ENCODE data around the gene ARSK. TPM values are rescaled to one million over a fixed set of nuclear protein-coding genes. Genes with fewer than 3 reads are reported as not detected.

Gene ARSK
- total and polyA plus RNA-seq, 2 donors from 2014 or later = 4.5 to 5.9 TPM

GRCh38 chr5:95591490-95591901 is 36.6 kb downstream of the ARSK start:
- Histone ChIP-seq H3K27ac (ENCODE audit: low read depth in 2 of 2, low read length in 2 of 2) (no peak overlapping the region), H3K9me3 (ENCODE audit: control insufficient read depth in 2 of 3, insufficient read depth in 1 of 3, low read length in 3 of 3) (no peaks in the 10 kb centered on the region), H3K36me3 (ENCODE audit: control insufficient read depth in 2 of 3, insufficient read depth in 3 of 3, low read length in 3 of 3) (no peaks in the 10 kb centered on the region), H3K4me1 (ENCODE audit: control insufficient read depth in 2 of 3, insufficient read depth in 2 of 3, low read depth in 1 of 3, low read length in 3 of 3) (no peaks in the 10 kb centered on the region), H3K4me3 (ENCODE audit: low read length in 3 of 3) (no peak overlapping the region), H3K9ac (ENCODE audit: low read length in 3 of 3) (no peak overlapping the region), H3K27me3 (ENCODE audit: control insufficient read depth, insufficient read depth, low read length) (no peaks in the 10 kb centered on the region)
- no peak for TF ChIP-seq CTCF (IDR thresholded peaks at IDR 0.05; ENCODE audit: borderline replicate concordance, extremely low read depth, insufficient read depth)
- FAIRE-seq (no peak), DNase-seq (no peak)
- intact Hi-C loops (cut with DNase I) = no loop called here

DNA sequence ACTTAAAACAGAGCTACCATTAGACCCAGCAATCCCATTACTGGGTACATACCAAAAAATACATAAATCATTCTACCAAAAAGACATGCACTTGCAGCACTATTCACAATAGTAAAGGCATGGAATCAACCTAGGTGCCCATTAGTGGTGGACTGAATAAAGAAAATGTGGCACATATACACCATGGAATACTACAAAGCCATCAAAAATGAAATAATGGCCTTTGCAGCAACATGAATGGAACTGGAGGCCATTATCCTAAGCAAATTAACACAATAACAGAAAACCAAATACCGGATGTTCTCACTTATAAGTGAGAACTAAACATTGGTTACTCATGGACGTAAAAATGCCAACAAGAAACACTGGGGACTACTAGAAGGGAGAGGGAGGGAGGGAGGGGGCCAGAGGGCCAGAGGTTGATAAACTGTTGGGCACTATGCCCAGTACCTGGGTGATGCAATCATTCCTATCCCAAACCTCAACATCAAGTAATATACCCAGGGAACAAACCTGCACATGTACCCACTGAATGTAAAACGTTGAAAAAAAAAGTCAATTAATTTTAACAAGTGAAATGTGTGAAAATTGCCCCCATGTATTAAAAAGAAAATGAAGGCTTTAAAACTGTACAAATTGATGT is 40.5 kb downstream of the ARSK start:
- H3K9me3 ChIP-seq (ENCODE audit: control insufficient read depth in 2 of 3, insufficient read depth in 1 of 3, low read length in 3 of 3) = no peaks in the 10 kb centered on the region
- H3K36me3 ChIP-seq (ENCODE audit: control insufficient read depth in 2 of 3, insufficient read depth in 3 of 3, low read length in 3 of 3) = no peaks in the 10 kb centered on the region
- DNase-seq (no peak), FAIRE-seq (no peak)
- no peaks in the 10 kb centered on the region for H3K27me3 ChIP-seq (ENCODE audit: control insufficient read depth, insufficient read depth, low read length)
- TF ChIP-seq CTCF (IDR thresholded peaks at IDR 0.05; ENCODE audit: borderline replicate concordance, extremely low read depth, insufficient read depth) = no peak
- no peak overlapping the region for H3K9ac ChIP-seq (ENCODE audit: low read length in 3 of 3)
- H3K4me1 ChIP-seq (ENCODE audit: control insufficient read depth in 2 of 3, insufficient read depth in 2 of 3, low read depth in 1 of 3, low read length in 3 of 3) = no peaks in the 10 kb centered on the region
- H3K4me3 ChIP-seq (ENCODE audit: low read length in 3 of 3) = no peak overlapping the region
- intact Hi-C loops (cut with DNase I) = no loop called here
- no peak overlapping the region for H3K27ac ChIP-seq (ENCODE audit: low read depth in 2 of 2, low read length in 2 of 2)

GRCh38 chr5:95599252-95599651 is 44.4 kb downstream of the ARSK start:
- no peak overlapping the region for H3K4me3 ChIP-seq (ENCODE audit: low read length in 3 of 3)
- peaks cover 0 to 5% (median 2%) of the 10 kb centered on the region in 3 donors for H3K36me3 ChIP-seq (ENCODE audit: control insufficient read depth in 2 of 3, insufficient read depth in 3 of 3, low read length in 3 of 3)
- no peaks in the 10 kb centered on the region for H3K9me3 ChIP-seq (ENCODE audit: control insufficient read depth in 2 of 3, insufficient read depth in 1 of 3, low read length in 3 of 3)
- no peaks in the 10 kb centered on the region for H3K4me1 ChIP-seq (ENCODE audit: control insufficient read depth in 2 of 3, insufficient read depth in 2 of 3, low read depth in 1 of 3, low read length in 3 of 3)
- intact Hi-C loops (cut with DNase I) = no loop called here
- H3K27me3 ChIP-seq (ENCODE audit: control insufficient read depth, insufficient read depth, low read length) = no peaks in the 10 kb centered on the region
- no peak for DNase-seq
- no peak overlapping the region for H3K9ac ChIP-seq (ENCODE audit: low read length in 3 of 3)
- no peak overlapping the region for H3K27ac ChIP-seq (ENCODE audit: low read depth in 2 of 2, low read length in 2 of 2)
- FAIRE-seq = no peak
- TF ChIP-seq CTCF (IDR thresholded peaks at IDR 0.05; ENCODE audit: borderline replicate concordance, extremely low read depth, insufficient read depth) = no peak

- TF ChIP-seq CTCF (IDR thresholded peaks at IDR 0.05; ENCODE audit: borderline replicate concordance, extremely low read depth, insufficient read depth) = no peak
- Histone ChIP-seq H3K27me3 (ENCODE audit: control insufficient read depth, insufficient read depth, low read length) (no peaks in the 10 kb centered on the region), H3K4me1 (ENCODE audit: control insufficient read depth in 2 of 3, insufficient read depth in 2 of 3, low read depth in 1 of 3, low read length in 3 of 3) (no peaks in the 10 kb centered on the region), H3K36me3 (ENCODE audit: control insufficient read depth in 2 of 3, insufficient read depth in 3 of 3, low read length in 3 of 3) (peaks cover 0 to 5% (median 2%) of the 10 kb centered on the region in 3 donors), H3K9me3 (ENCODE audit: control insufficient read depth in 2 of 3, insufficient read depth in 1 of 3, low read length in 3 of 3) (no peaks in the 10 kb centered on the region), H3K27ac (ENCODE audit: low read depth in 2 of 2, low read length in 2 of 2) (no peak overlapping the region), H3K4me3 (ENCODE audit: low read length in 3 of 3) (no peak overlapping the region), H3K9ac (ENCODE audit: low read length in 3 of 3) (no peak overlapping the region)
- intact Hi-C loops (cut with DNase I) = no loop called here
- DNase-seq = no peak
- no peak for FAIRE-seq
These were observed 45.7 kb downstream of the ARSK start for GRCh38 chr5:95600557-95600956.

Measured in kidney (tissue), 14 donors.